ENCODE data around the gene ANGPT4. TPM values are rescaled to one million over a fixed set of nuclear protein-coding genes. Genes with fewer than 3 reads are reported as not detected.
"Not testable (repeated sequence)": the region's sequence is repeated elsewhere in the genome, so short reads cannot be mapped to it uniquely, and the experiment has no call there.

Gene ANGPT4
- total and polyA plus RNA-seq, 4 donors: 0.30 to 0.57 (median 0.44) TPM

GRCh38 chr20:833450-834150 lies 82.5 kb downstream of the ANGPT4 start, which contains the start of gene FAM110A:
FAM110A (plus strand) TSS chr20:833715; CDS start chr20:844805, 11,090 bp downstream.
- DNase-seq (ENCODE audit: low read depth in 4 of 6, low spot score in 6 of 6): peak; percentile 79 to 98 (median 89)
- Histone ChIP-seq H3K9me3 (ENCODE audit: control insufficient read depth, insufficient read depth, low read length) (no peaks in the 10 kb centered on the region), H3K4me3 (ENCODE audit: low read depth, low read length) (peak within 1 kb of the TSS; percentile 77), H3K27me3 (ENCODE audit: control insufficient read depth, insufficient read depth, low read length) (no peaks in the 10 kb centered on the region), H3K27ac (ENCODE audit: low read depth, low read length) (peak within 1 kb of the TSS; percentile 45), H3K36me3 (ENCODE audit: control insufficient read depth, insufficient read depth, low read length) (no peaks in the 10 kb centered on the region), H3K4me1 (ENCODE audit: control insufficient read depth, insufficient read depth, low read length) (peaks cover 19% of the 10 kb centered on the region)
- WGBS (ENCODE audit: insufficient coverage): under 1% methylated on average over 64 of the region's 64 CpGs

- H3K9me3 ChIP-seq (ENCODE audit: control insufficient read depth, insufficient read depth, low read length): no peaks in the 10 kb centered on the region
- H3K27me3 ChIP-seq (ENCODE audit: control insufficient read depth, insufficient read depth, low read length): no peaks in the 10 kb centered on the region
- H3K36me3 ChIP-seq (ENCODE audit: control insufficient read depth, insufficient read depth, low read length): no peaks in the 10 kb centered on the region
- no peak for DNase-seq (ENCODE audit: low read depth in 4 of 6, low spot score in 6 of 6)
- peaks cover 19% of the 10 kb centered on the region for H3K4me1 ChIP-seq (ENCODE audit: control insufficient read depth, insufficient read depth, low read length)
- H3K27ac ChIP-seq (ENCODE audit: low read depth, low read length): peak overlapping the region; percentile 45
- WGBS (ENCODE audit: insufficient coverage): 0% methylated on average over 2 of the region's 4 CpGs
- peak overlapping the region; percentile 77 for H3K4me3 ChIP-seq (ENCODE audit: low read depth, low read length)
Observed at GRCh38 chr20:833121-833449, 83.0 kb downstream of the ANGPT4 start.

- H3K27me3 ChIP-seq (ENCODE audit: control insufficient read depth, insufficient read depth, low read length): no peaks in the 10 kb centered on the region
- no peak for DNase-seq (ENCODE audit: low read depth in 4 of 6, low spot score in 6 of 6)
- H3K4me1 ChIP-seq (ENCODE audit: control insufficient read depth, insufficient read depth, low read length): peaks cover 19% of the 10 kb centered on the region
- H3K9me3 ChIP-seq (ENCODE audit: control insufficient read depth, insufficient read depth, low read length): no peaks in the 10 kb centered on the region
- H3K4me3 ChIP-seq (ENCODE audit: low read depth, low read length): no peak overlapping the region
- H3K36me3 ChIP-seq (ENCODE audit: control insufficient read depth, insufficient read depth, low read length): no peaks in the 10 kb centered on the region
- no CpG with 5 or more reads among the region's 3 CpGs for whole genome bisulfite sequencing (ENCODE audit: insufficient coverage)
- H3K27ac ChIP-seq (ENCODE audit: low read depth, low read length): no peak overlapping the region
Observed at GRCh38 chr20:831956-832355, 84.2 kb downstream of the ANGPT4 start.

- no peak for DNase-seq (ENCODE audit: low read depth in 4 of 6, low spot score in 6 of 6)
- WGBS (ENCODE audit: insufficient coverage): 100% methylated on average over 1 of the region's 3 CpGs
- H3K36me3 ChIP-seq (ENCODE audit: control insufficient read depth, insufficient read depth, low read length): no peaks in the 10 kb centered on the region
- no peaks in the 10 kb centered on the region for H3K9me3 ChIP-seq (ENCODE audit: control insufficient read depth, insufficient read depth, low read length)
- no peak overlapping the region for H3K4me3 ChIP-seq (ENCODE audit: low read depth, low read length)
- no peaks in the 10 kb centered on the region for H3K27me3 ChIP-seq (ENCODE audit: control insufficient read depth, insufficient read depth, low read length)
- H3K4me1 ChIP-seq (ENCODE audit: control insufficient read depth, insufficient read depth, low read length): peaks cover 19% of the 10 kb centered on the region
- no peak overlapping the region for H3K27ac ChIP-seq (ENCODE audit: low read depth, low read length)
Observed at GRCh38 chr20:831251-831650, 84.9 kb downstream of the ANGPT4 start.

GRCh38 chr20:830011-830521 lies 86.1 kb downstream of the ANGPT4 start:
- Histone ChIP-seq H3K27me3 (ENCODE audit: control insufficient read depth, insufficient read depth, low read length) (no peaks in the 10 kb centered on the region), H3K27ac (ENCODE audit: low read depth, low read length) (no peak overlapping the region), H3K36me3 (ENCODE audit: control insufficient read depth, insufficient read depth, low read length) (no peaks in the 10 kb centered on the region), H3K4me3 (ENCODE audit: low read depth, low read length) (no peak overlapping the region), H3K9me3 (ENCODE audit: control insufficient read depth, insufficient read depth, low read length) (no peaks in the 10 kb centered on the region), H3K4me1 (ENCODE audit: control insufficient read depth, insufficient read depth, low read length) (peaks cover 12% of the 10 kb centered on the region)
- 81% methylated on average over 5 of the region's 8 CpGs for WGBS (ENCODE audit: insufficient coverage)
- no peak for DNase-seq (ENCODE audit: low read depth in 4 of 6, low spot score in 6 of 6)

- DNase-seq (ENCODE audit: low read depth in 4 of 6, low spot score in 6 of 6): no peak
- Histone ChIP-seq H3K4me3 (ENCODE audit: low read depth, low read length) (no peak overlapping the region), H3K36me3 (ENCODE audit: control insufficient read depth, insufficient read depth, low read length) (no peaks in the 10 kb centered on the region), H3K9me3 (ENCODE audit: control insufficient read depth, insufficient read depth, low read length) (no peaks in the 10 kb centered on the region), H3K27ac (ENCODE audit: low read depth, low read length) (no peak overlapping the region), H3K27me3 (ENCODE audit: control insufficient read depth, insufficient read depth, low read length) (no peaks in the 10 kb centered on the region), H3K4me1 (ENCODE audit: control insufficient read depth, insufficient read depth, low read length) (peaks cover 9% of the 10 kb centered on the region)
- WGBS (ENCODE audit: insufficient coverage): 100% methylated on average over 1 of the region's 2 CpGs
Observed at GRCh38 chr20:829551-829950, 86.6 kb downstream of the ANGPT4 start.

GRCh38 chr20:828987-829386 lies 87.1 kb downstream of the ANGPT4 start:
- Histone ChIP-seq H3K9me3 (ENCODE audit: control insufficient read depth, insufficient read depth, low read length) (no peaks in the 10 kb centered on the region), H3K4me3 (ENCODE audit: low read depth, low read length) (no peak overlapping the region), H3K27me3 (ENCODE audit: control insufficient read depth, insufficient read depth, low read length) (no peaks in the 10 kb centered on the region), H3K27ac (ENCODE audit: low read depth, low read length) (no peak overlapping the region), H3K36me3 (ENCODE audit: control insufficient read depth, insufficient read depth, low read length) (no peaks in the 10 kb centered on the region), H3K4me1 (ENCODE audit: control insufficient read depth, insufficient read depth, low read length) (peaks cover 4% of the 10 kb centered on the region)
- 60% methylated on average over 3 of the region's 6 CpGs for WGBS (ENCODE audit: insufficient coverage)
- DNase-seq (ENCODE audit: low read depth in 4 of 6, low spot score in 6 of 6): no peak

GRCh38 chr20:827981-828380 lies 88.2 kb downstream of the ANGPT4 start:
- not testable (repeated sequence) for H3K27me3 ChIP-seq (ENCODE audit: control insufficient read depth, insufficient read depth, low read length); H3K9me3 ChIP-seq (ENCODE audit: control insufficient read depth, insufficient read depth, low read length); H3K4me1 ChIP-seq (ENCODE audit: control insufficient read depth, insufficient read depth, low read length); H3K4me3 ChIP-seq (ENCODE audit: low read depth, low read length); DNase-seq (ENCODE audit: low read depth in 4 of 6, low spot score in 6 of 6); H3K27ac ChIP-seq (ENCODE audit: low read depth, low read length); H3K36me3 ChIP-seq (ENCODE audit: control insufficient read depth, insufficient read depth, low read length)
- WGBS (ENCODE audit: insufficient coverage): 94% methylated on average over 5 of the region's 8 CpGs

GRCh38 chr20:826695-827323 lies 89.3 kb downstream of the ANGPT4 start:
- no peaks in the 10 kb centered on the region for H3K27me3 ChIP-seq (ENCODE audit: control insufficient read depth, insufficient read depth, low read length)
- no peak for DNase-seq (ENCODE audit: low read depth in 4 of 6, low spot score in 6 of 6)
- H3K4me3 ChIP-seq (ENCODE audit: low read depth, low read length): no peak overlapping the region
- H3K4me1 ChIP-seq (ENCODE audit: control insufficient read depth, insufficient read depth, low read length): peaks cover 7% of the 10 kb centered on the region
- H3K27ac ChIP-seq (ENCODE audit: low read depth, low read length): no peak overlapping the region
- H3K9me3 ChIP-seq (ENCODE audit: control insufficient read depth, insufficient read depth, low read length): no peaks in the 10 kb centered on the region
- 74% methylated on average over 5 of the region's 7 CpGs for WGBS (ENCODE audit: insufficient coverage)
- H3K36me3 ChIP-seq (ENCODE audit: control insufficient read depth, insufficient read depth, low read length): no peaks in the 10 kb centered on the region
